Stimulated activated CD8-positive, alpha-beta memory T cell treated with anti-CD3 and anti-CD28 coated beads, Interleukin-2, amount 100 ng/mL, for 48 hours (primary cell): ENCODE measurements around the gene TANGO2.

ENCODE experiments used
- DNase-seq, 2 donors: peaks; one replicate each; pipeline ENCODE4 v3.0.0-alpha.2; 2020; ENCODE audit warnings: low read depth in 2 of 2

TANGO2 gene

GRCh38 chr22:20011993-20012740, 8.7 kb upstream of the TANGO2 start:
- no peak for DNase-seq

- no peak for DNase-seq
Measured at GRCh38 chr22:20012741-20013331, 8.1 kb upstream of the TANGO2 start.

- DNase-seq, result peak; percentile 30 to 39
Measured at GRCh38 chr22:20013382-20013871, 7.5 kb upstream of the TANGO2 start.

- no peak for DNase-seq
Measured at GRCh38 chr22:20014526-20015186, 6.3 kb upstream of the TANGO2 start.

- no peak for DNase-seq
Measured at GRCh38 chr22:20015187-20015625, 5.7 kb upstream of the TANGO2 start.

DNA sequence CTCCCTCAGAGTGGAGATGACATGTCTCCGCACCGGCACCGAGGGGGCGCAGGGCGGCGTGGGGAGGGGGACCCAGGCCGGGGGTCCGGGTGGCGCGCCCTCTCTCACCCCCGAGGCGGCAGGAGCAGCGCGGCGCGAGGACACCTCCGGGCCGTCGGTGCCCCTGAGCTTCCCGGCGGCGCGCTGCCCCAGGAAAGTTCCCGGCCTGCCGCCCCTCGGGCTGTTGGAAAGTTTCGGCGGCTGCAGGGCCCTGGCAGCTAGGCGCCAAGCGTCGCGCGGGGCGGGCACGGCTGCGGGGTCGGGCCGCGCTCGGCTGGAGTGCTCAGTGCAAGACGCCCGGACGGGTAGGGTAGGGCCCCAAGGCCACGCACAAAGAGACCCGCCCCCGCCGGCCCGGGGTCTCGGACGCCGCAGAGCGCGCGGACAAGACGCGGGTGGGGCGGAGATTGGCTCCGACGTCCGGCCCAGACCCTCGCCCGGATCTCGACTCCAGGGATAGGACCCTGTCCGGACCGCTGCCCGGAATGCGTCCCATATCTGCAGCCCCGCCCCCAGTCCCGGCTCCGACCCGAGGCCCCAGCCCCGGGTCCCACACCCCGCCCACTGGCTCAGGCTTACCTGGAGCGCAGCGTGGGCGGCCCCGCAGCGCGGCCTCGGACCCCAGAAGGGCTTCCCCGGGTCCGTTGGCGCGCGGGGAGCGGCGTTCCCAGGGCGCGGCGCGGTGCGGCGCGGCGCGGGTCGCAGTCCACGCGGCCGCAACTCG, 4.8 kb upstream of the TANGO2 start:
- DNase-seq, result peak in 1 of 2 donors; percentile 19

- DNase-seq, result peak; percentile 81 to 85
Measured at GRCh38 chr22:20016734-20017621, 3.9 kb upstream of the TANGO2 start, which contains the start of gene ARVCF. Gene ARVCF (minus strand): TSS chr22:20016823. CDS start chr22:19990794, 26,029 bp downstream.

DNA sequence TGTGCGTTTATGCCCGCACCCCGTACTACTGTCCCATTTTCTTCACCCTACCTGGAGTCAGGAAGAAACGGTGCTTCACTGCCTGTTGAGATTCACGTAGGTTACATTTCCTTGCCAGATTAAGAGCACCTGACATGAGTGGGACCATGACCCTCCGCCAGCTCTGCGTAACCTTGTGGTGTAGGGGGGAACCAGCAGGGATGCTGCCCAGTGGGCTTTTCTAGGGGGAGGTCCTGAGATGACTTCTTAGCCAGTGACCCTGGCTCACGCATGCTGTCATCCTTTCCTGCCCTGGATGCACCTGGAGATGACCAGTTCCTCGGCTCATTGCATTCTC, 3.3 kb upstream of the TANGO2 start:
- DNase-seq, result no peak

DNA sequence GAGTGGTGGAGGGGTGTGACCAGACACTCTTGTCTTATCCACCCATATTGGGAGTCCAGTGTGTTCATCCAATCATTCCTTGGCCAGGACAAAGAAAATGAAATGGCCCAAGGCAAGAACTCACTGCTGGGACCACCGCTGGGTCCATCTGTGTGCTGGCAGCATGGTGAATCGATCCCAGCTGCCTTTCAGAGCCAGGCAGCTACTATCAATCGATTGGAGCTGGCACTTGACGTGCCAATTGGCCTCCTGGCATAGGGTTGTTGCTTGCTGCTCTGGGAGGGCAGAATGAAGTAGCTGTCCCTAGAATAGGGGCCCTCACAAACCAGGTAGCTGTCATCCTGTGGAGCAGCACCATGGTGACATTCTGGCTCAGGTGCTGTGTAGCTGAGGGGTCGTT, 2.9 kb upstream of the TANGO2 start:
- no peak for DNase-seq

- no peak for DNase-seq
Measured at GRCh38 chr22:20019661-20020532, 1.0 kb upstream of the TANGO2 start.

DNA sequence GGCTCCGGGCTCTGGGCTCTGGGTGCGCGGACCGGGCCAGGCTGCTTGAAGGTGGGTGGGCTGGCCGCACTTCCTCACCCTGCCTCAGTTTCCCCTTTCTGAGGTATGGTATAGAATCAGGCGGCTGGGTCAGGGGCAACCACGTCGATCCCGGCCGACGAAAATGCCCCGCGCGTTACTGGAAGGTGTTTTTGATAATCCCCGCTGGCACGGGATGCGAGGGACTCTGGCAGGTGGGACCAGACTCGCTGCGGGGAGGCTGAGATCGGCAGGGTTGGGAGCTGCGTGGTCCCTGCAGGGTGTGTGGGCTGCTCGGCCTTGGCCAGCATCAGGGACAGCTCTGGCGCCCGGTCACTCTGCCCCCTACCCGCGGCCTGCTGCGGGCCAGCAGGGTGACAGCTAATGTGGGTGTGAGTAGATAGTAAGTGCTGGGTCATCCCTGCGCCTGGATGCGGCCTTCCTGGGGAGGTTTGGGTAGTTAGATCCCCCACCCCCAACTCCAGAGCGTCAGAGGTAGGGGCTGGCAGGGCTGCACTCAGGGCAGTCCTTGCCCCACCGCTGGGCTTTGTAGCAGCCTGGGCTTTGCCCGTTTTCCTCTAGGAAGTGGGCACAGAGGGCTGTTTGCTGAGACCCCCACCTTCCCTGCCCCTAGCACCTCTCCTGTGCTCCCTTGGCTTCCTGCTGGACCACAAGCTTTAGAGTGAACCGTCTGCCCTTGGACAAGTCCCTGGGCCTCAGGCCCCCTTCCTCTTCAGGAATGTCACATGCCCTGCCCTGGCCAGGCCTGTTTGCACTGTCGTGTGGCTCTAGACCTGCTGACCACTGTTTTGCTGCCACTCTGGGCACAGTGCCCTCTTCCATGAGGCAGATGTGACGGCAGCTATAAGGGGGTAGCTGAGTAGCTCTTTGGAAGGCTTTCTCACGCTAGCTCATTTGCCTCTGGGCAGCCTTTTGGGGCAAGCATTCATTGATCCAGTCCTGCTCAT, 579 bp downstream of the TANGO2 start:
- DNase-seq, result no peak

- DNase-seq, result no peak
Measured at GRCh38 chr22:20022231-20022977, 1.5 kb downstream of the TANGO2 start.

- no peak for DNase-seq
Measured at GRCh38 chr22:20022978-20023613, 2.2 kb downstream of the TANGO2 start.

DNA sequence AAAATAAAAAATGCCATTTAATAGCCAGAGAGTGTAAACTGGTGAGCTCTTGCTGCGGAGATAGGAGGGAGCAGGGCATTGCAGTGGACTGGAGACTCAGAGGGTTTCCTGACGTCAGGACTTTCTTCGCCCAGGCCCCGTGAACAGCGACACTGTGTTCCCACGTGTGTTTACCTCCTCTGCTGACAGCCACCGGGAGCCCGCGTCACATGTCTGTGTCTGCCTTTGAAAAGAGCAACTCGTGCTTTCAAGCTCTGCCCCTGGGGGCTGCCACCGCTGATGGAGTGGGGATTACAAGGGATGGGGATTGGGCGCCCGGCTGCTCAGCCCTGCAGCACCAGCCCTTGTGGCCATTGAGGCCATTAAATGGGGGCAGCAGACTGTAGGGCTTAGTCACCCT, 3.3 kb downstream of the TANGO2 start:
- no peak for DNase-seq

DNA sequence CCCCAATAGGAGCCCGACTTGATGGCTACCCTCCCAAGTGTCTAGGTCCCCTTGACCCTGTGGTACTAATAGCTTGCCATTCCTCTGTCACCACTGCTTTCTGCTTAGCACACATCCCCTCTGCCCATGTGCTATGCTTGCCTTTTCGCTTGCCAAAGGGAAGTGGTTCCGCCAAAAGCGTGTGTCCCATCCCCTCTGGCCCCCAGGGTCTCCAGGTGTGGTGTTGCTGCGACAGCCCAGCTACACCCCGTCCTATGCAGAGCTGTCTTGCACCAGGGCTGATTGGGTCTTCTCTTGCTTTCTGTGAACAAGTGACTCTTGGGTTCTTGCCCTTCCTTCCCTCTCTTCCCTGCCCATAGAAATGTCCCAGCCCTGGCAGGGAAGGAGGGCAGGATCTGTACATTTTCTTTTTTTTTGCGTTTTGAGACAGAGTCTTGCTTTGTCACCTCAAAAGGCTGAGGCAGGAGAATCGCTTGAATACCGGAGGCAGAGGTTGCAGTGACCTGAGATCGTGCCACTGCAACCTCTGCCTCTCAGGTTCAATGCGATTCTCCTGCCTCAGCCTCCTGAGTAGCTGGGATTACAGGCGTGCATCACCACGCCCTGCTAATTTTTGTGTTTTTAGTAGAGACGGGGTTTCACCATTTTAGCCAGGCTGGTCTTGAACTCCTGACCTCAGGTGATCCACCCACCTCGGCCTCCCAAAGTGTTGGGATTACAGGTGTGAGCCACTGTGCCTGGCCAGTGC, 3.9 kb downstream of the TANGO2 start:
- DNase-seq, result no peak

- no peak for DNase-seq
Measured at GRCh38 chr22:20025401-20026203, 4.7 kb downstream of the TANGO2 start.
